Type B pancreatic cell (in vitro differentiated cells): ENCODE measurements around the gene RAVER1. TPM values are rescaled to one million over a fixed set of nuclear protein-coding genes. Genes with fewer than 3 reads are reported as not detected.

Experiments used
- DNase-seq: peaks from one replicate; pipeline ENCODE4 v3.0.0; 2021; ENCODE audit warnings: mixed read lengths; ENCODE audit not compliant: unreplicated experiment; ENCODE audit errors: extremely low spot score
- H3K27ac Mint-ChIP-seq: 2 replicates; pipeline ENCODE4 v1.8.0; 2021; ENCODE audit warnings: mild to moderate bottlenecking, mixed read lengths
- H3K27me3 Mint-ChIP-seq: 2 replicates; pipeline ENCODE4 v1.8.0; 2021; ENCODE audit warnings: mixed read lengths
- H3K36me3 Mint-ChIP-seq: 2 replicates; pipeline ENCODE4 v1.8.0; 2021; ENCODE audit warnings: mixed read lengths
- H3K4me1 Mint-ChIP-seq: one replicate; pipeline ENCODE4 v1.8.0; 2021; ENCODE audit warnings: mixed read lengths; ENCODE audit not compliant: unreplicated experiment
- H3K4me3 Mint-ChIP-seq: 2 replicates; pipeline ENCODE4 v1.8.0; 2021; ENCODE audit warnings: mild to moderate bottlenecking, mixed read lengths
- H3K9me3 Mint-ChIP-seq: 2 replicates; pipeline ENCODE4 v1.8.0; 2021; ENCODE audit warnings: mixed read lengths
- CTCF ChIP-seq: fragments of 200-600 bp; sonication (generic); conservative IDR thresholded peaks from 2 replicates; pipeline ENCODE4 v1.5.0; 2021; ENCODE audit warnings: antibody characterized with exemption, mild to moderate bottlenecking
- total RNA-seq: library from RNA; stranded (reverse); gene quantifications from 2 replicates; pipeline ENCODE4 v1.2.1, GENCODE V29; 2021; ENCODE audit warnings: low replicate concordance

The RAVER1 gene
- total RNA-seq, 1 donor from 2014 or later, result 48.4 TPM

- Mint-ChIP-seq H3K36me3 (no peaks in the 10 kb centered on the region), H3K9me3 (no peaks in the 10 kb centered on the region), H3K27ac (no peak overlapping the region), H3K4me1 (no peaks in the 10 kb centered on the region), H3K4me3 (no peak overlapping the region), H3K27me3 (peaks cover 46% of the 10 kb centered on the region)
- no peak for DNase-seq
- TF ChIP-seq CTCF, result no peak
These were observed 65.3 kb downstream of the RAVER1 start for GRCh38 chr19:10268071-10268470.

GRCh38 chr19:10266706-10267105 is 66.6 kb downstream of the RAVER1 start:
- DNase-seq, result no peak
- no peaks in the 10 kb centered on the region for H3K4me1 Mint-ChIP-seq
- H3K27me3 Mint-ChIP-seq, result peaks cover 34% of the 10 kb centered on the region
- H3K27ac Mint-ChIP-seq, result no peak overlapping the region
- no peak overlapping the region for H3K4me3 Mint-ChIP-seq
- no peaks in the 10 kb centered on the region for H3K36me3 Mint-ChIP-seq
- H3K9me3 Mint-ChIP-seq, result no peaks in the 10 kb centered on the region
- TF ChIP-seq CTCF, result no peak

Other genes starting within 250 kb of the RAVER1 start
- 16.8 and 18.9 TPM in 2 replicates for gene SHFL, start 247.2 kb downstream of the RAVER1 start, total RNA-seq
- gene ANGPTL6, start 230.9 kb downstream of the RAVER1 start, total RNA-seq, result 0.27 TPM in 1 of 2 replicates, not detected in the other
- 59.2 and 62.4 TPM in 2 replicates for gene PPAN, start 227.2 kb downstream of the RAVER1 start, total RNA-seq
- 22.7 and 26.0 TPM in 2 replicates for gene P2RY11, start 221.8 kb downstream of the RAVER1 start, total RNA-seq
- gene EIF3G, start 213.6 kb downstream of the RAVER1 start, total RNA-seq, result 179 and 215 TPM in 2 replicates
- gene DNMT1, start 138.6 kb downstream of the RAVER1 start, total RNA-seq, result 85.0 and 167 TPM in 2 replicates
- gene S1PR2, start 102.2 kb downstream of the RAVER1 start, total RNA-seq, result 8.0 and 23.3 TPM in 2 replicates
- 67.3 and 68.0 TPM in 2 replicates for gene MRPL4, start 81.3 kb downstream of the RAVER1 start, total RNA-seq
- 3.3 and 3.6 TPM in 2 replicates for gene ICAM1, start 62.4 kb downstream of the RAVER1 start, total RNA-seq
- gene ICAM4, start 46.6 kb downstream of the RAVER1 start, total RNA-seq, result 2.8 and 5.3 TPM in 2 replicates
- gene ICAM5, start 43.6 kb downstream of the RAVER1 start, total RNA-seq, result 2.3 and 3.8 TPM in 2 replicates
- 5.5 and 17.0 TPM in 2 replicates for gene ZGLP1, start 23.7 kb downstream of the RAVER1 start, total RNA-seq
- 18.8 and 23.3 TPM in 2 replicates for gene FDX2, start 17.5 kb downstream of the RAVER1 start, total RNA-seq
- gene ICAM3, start 6.1 kb upstream of the RAVER1 start, total RNA-seq, result 5.8 and 8.2 TPM in 2 replicates
- 96.6 and 131 TPM in 2 replicates for gene TYK2, start 47.0 kb upstream of the RAVER1 start, total RNA-seq
- 125 and 126 TPM in 2 replicates for gene CDC37, start 70.0 kb upstream of the RAVER1 start, total RNA-seq
- 0.90 and 1.6 TPM in 2 replicates for gene PDE4A, start 87.0 kb upstream of the RAVER1 start, total RNA-seq
- gene KEAP1, start 169.8 kb upstream of the RAVER1 start, total RNA-seq, result 49.7 and 71.2 TPM in 2 replicates
- gene S1PR5, start 183.9 kb upstream of the RAVER1 start, total RNA-seq, result 0.21 and 1.1 TPM in 2 replicates
- gene ATG4D, start 210.4 kb upstream of the RAVER1 start, total RNA-seq, result 35.8 and 44.6 TPM in 2 replicates
- gene KRI1, start 232.5 kb upstream of the RAVER1 start, total RNA-seq, result 19.0 and 34.4 TPM in 2 replicates
- 4.8 and 6.5 TPM in 2 replicates for gene CDKN2D, start 235.4 kb upstream of the RAVER1 start, total RNA-seq